HG02763 (cell line): ENCODE measurements around the gene CCDC200.
A peak's percentile ranks its signal among the peaks of the same experiment; 100 is the strongest.
"Not testable (repeated sequence)": the region's sequence is repeated elsewhere in the genome, so short reads cannot be mapped to it uniquely, and the experiment has no call there.

ENCODE experiments used
- ATAC-seq: cut with Tn5 transposase; IDR thresholded peaks from one replicate; pipeline ENCODE4 v1.9.1; 2021; ENCODE audit warnings: mild to moderate bottlenecking, moderate library complexity; ENCODE audit not compliant: unreplicated experiment

Gene CCDC200

DNA sequence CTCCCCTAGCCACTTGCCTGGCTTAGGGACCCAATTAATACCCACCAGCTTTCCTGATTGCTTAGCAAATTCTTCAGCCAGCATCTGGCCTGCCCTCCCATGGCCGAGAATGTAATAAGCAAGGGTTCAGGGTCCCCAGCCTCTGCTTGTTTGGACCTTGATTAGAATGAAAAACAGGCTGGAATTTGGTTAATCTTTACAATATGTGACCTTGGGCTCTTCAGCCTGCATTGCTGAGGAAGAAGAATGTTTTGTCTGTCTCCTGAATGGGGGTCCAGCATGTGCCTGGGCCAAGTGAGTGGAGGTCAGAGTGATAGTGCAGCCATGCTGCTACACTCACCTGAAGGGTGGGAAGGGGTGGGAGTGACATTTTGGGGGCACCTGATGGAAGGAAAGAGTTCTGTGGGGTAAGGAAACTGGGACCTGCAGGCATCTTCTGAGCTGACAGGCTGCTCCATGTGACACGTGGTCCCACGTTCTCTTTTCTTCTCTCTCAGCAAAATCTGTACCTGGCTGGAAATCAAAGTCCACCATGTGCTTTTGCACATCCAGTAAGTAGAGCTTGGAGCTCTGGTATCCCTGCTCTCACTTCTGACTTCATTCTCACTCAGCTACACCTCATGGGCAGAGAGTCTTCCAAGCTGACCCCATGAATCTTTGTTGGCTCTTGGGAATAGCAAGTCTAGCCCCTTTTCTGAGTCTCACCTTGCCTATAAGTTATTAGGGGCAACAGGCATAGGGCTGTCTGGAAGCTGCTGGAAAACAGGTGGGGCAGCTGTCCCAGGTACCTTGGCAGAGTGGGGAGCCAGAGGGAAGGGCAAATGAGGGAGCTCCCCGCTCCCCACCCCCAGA is 11.4 kb downstream of the CCDC200 start:
- no peak for ATAC-seq

- ATAC-seq = no peak
Measured at GRCh38 chr17:43216369-43216761, 12.1 kb downstream of the CCDC200 start.

DNA sequence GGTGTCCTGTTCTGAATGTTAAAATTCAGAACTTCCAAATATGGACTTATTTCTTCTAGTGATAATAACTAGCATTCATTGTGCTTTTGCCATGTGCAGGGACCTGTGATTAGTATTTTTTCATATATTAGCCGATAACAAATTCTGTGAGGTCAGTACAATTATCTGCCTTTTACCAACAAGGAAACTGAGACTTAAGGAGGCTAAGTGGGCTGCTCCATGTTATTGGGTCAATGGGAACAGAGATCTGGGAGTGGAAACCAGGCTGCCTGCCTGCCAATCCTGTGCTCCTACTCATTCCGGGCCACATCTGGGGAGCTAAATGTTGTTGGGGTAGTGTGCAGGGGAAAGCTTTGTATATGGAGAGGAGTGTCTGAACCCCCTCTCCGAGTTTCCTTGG is 13.1 kb downstream of the CCDC200 start:
- ATAC-seq = no peak

DNA sequence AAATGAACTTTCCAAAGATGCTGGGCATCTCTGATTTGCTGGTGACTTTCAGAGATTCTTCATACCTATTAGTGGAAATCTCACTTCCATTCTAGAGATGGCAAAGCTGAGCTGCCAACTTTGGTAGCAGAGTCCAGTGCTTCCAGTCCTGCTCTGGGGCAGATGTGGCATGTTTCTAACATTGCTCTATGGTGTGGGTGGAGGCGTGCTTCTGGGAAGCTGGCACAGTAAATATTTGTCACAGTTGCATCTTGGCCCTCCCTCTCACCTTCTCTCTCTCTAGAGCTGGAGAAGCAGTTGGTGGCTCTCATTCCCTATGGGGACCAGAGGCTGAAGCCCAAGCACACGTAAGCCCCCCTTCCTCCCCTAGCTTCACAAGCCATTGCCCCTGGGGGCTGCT is 14.9 kb downstream of the CCDC200 start:
- no peak for ATAC-seq

GRCh38 chr17:43212641-43213490 is 15.6 kb downstream of the CCDC200 start:
- ATAC-seq = no peak

DNA sequence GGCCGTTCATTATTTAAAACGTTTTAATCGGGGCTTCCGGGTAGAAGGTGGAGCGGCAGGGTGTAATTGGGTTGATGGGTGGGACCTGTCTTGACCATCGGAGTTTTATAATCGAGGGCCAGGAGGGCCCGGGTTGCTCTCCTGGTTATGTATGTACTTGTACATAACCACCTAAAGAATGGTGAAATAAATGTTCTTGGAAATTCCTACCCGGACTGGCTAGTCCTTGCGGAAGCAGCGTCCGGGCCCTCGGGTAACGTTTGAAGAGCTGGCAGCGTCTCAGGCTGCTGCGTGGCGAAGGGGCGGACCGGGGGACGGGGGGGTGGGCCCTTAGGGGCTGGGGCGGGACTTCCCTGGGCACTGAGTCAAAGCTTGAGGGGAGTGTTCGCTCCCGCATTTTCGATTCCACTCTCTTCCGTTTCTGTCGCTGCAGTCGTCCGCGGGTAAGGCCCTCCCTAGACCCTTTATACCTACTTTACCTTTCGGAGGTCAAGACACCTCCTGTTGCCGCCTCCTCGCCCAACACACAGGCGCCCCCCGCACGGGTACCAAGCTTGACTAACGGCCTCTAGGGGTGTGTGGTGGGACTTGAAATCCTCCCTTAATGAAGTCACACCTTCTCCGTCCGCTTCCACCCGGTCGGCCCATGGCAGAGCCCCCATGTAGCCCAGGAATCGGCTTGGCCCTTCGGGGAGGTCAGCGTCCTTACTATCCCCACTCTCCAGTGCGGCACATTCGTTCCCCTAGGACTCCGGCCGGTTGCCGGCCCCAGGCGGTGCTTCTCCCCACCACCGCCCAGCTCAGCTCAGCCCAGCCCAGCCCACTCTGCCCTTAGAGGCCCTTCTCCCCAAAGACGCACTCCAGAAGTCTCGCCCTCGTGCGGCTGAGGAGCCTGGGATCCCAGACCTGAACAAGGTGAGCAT is 16.7 kb downstream of the CCDC200 start, which contains the start of gene TMEM106A:
Gene TMEM106A, plus strand, starts transcription at position 396 of the 923 bp plus-strand sequence. CDS start 1,167 bp downstream, outside the sequence.
- ATAC-seq = peak; percentile 64

DNA sequence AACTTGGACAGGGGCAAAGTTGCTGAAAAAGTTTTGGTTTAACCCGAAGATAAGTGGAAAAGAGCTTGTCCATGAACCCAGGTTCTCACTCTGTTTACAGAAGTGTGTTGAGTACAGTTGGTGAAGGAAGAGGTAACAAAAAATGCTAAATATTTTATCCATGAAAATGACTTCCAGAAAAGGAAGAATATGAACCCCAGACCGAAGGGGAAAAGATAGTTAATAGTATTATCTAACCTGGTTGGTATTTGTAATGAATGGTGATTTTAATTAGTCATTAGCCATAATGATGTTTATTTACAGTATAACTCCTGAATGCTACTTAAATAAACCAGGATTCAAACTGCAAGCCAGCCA is 17.3 kb downstream of the CCDC200 start:
- ATAC-seq = no peak

DNA sequence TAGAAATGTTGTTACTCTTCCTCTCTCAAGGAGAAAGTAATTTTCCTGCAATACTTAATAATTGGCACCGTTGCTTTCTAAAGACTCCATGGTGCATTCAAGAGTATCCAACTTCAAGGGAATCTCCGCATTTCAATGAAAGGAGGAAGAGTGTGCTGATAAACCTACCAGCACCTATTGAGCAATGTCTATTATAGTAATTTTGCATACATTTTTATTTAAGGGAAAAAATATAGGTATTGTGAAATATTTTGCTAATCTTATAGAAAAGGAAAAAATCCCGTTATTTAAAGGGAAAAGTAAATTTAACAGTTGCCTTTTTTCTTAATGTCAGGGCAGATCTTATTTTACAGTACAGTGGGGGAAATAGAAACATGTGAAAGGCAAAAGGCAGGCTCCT is 17.8 kb downstream of the CCDC200 start:
- ATAC-seq = no peak

DNA sequence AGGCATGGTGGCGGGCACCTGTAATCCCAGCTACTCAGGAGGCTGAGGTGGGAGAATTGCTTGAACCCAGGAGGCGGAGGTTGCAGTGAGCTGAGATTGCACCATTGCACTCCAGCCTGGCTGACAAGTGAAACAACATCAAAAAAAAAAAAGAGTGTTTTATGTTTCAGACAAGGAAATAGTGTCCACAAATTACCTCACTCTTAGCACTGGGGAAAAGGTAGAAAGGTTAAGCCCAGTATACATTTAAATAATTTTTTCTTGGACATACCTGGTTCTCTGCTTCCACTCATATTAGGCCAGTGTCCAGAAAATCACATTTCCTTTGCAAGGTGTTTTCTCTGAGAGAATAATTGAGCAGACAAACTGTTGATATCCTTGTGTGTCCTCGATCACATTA is 25.4 kb downstream of the CCDC200 start:
- not testable (repeated sequence) for ATAC-seq

DNA sequence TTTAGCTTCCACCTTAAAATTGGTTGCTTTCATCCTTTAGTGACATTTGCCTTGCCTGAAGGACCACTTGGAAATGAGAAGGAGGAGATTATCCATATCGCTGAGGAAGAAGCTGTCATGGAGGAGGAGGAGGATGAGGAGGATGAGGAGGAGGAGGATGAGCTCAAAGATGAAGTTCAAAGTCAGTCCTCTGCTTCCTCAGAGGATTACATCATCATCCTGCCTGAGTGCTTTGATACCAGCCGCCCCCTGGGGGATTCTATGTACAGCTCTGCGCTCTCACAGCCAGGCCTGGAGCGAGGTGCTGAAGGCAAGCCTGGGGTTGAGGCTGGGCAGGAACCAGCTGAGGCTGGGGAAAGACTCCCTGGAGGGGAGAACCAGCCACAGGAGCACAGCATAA is 28.3 kb downstream of the CCDC200 start:
- no peak for ATAC-seq

DNA sequence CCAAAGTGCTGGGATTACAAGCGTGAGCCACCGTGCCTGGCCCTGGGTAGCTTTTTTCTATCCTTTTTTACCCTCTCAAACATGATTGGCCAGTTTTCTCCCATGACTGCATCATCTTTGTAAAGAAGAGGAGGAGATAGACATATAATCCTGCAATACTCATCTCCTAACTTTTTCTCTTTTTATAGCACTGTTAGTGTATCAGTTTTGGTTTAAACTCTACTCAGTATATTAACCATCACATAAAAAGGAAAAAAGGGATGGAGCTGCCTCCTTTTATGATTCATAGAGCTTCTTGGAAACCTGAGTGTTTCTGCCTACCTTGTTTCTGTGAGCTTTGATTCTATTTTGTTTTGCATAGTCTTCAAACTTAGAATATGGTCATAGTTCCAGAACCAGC is 28.8 kb downstream of the CCDC200 start:
- ATAC-seq = no peak

GRCh38 chr17:43193251-43193650 is 35.2 kb downstream of the CCDC200 start:
- no peak for ATAC-seq

DNA sequence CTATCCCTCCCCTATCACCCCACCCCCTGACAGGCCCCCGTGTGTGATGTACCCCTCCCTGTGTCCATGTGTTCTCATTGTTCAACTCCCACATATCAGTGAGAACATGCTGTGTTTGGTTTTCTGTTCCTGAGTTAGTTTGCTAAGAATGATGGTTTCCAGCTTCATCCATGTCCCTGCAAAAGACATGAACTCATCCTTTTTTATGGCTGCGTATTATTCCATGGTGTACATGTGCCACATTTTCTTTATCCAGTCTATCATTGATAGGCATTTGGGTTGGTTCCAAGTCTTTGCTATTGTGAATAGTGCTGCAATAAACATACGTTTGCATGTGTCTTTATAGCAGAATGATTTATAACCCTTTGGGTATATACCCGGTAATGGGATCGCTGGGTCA is 41.8 kb downstream of the CCDC200 start:
- ATAC-seq = not testable (repeated sequence)

- no peak for ATAC-seq
Measured at GRCh38 chr17:43183921-43184320, 44.5 kb downstream of the CCDC200 start.

GRCh38 chr17:43176119-43176570 is 52.3 kb downstream of the CCDC200 start:
- ATAC-seq = no peak

GRCh38 chr17:43175213-43176118 is 53.0 kb downstream of the CCDC200 start:
- no peak for ATAC-seq

- ATAC-seq = no peak
Measured at GRCh38 chr17:43171586-43172487, 56.6 kb downstream of the CCDC200 start.
